Measurements from ENCODE around the gene ICAM4. TPM values are rescaled to one million over a fixed set of nuclear protein-coding genes. Genes with fewer than 3 reads are reported as not detected.

Gene ICAM4
- total and polyA plus RNA-seq, 9 of the 15 experiments (the other 6 are each of a cell fraction or from before 2014, with no cell fraction given) = 14.1 to 86.1 (median 29.6) TPM

- TF ChIP-seq FOXK2 (conservative IDR thresholded peaks at IDR 0.05 in 1 of 2, IDR thresholded peaks at IDR 0.05 in 1 of 2; ENCODE audit: low read depth in 2 of 2) = no peak
- no peak for TF ChIP-seq ELF1 (tag; IDR thresholded peaks at IDR 0.05)
- peak; percentile 30; the same call in 1 of the 2 replicates for TF ChIP-seq MBD2 (IDR thresholded peaks at IDR 0.05; ENCODE audit: borderline replicate concordance, low read depth)
- TF ChIP-seq TBP (optimal IDR thresholded peaks at IDR 0.05; ENCODE audit: low read depth, low read length) = peak; percentile 86
- TF ChIP-seq MAZ (CRISPR knock-in tag; conservative IDR thresholded peaks at IDR 0.05 in 1 of 2, IDR thresholded peaks at IDR 0.05 in 1 of 2) = peak; percentile 70 to 81
- TF ChIP-seq PHB (CRISPR knock-in tag; IDR thresholded peaks at IDR 0.05) = no peak
- 0 out of 2 replicates have a peak, but pooled peaks have one; percentile 72 for TF ChIP-seq SREBF2 (CRISPR knock-in tag; IDR thresholded peaks at IDR 0.05)
- no peak for TF ChIP-seq PCBP2 (IDR thresholded peaks at IDR 0.05; ENCODE audit: low read depth, low read length, poor library complexity, severe bottlenecking)
- no peak for TF ChIP-seq RAD21 (CRISPR knock-in tag; conservative IDR thresholded peaks at IDR 0.05 in 1 of 2, IDR thresholded peaks at IDR 0.05 in 1 of 2)
- TF ChIP-seq RERE (CRISPR knock-in tag; IDR thresholded peaks at IDR 0.05; ENCODE audit: borderline replicate concordance) = no peak
- TF ChIP-seq SMARCA5 (IDR thresholded peaks at IDR 0.05) = no peak
- no peak for TF ChIP-seq SIRT6 (IDR thresholded peaks at IDR 0.05; ENCODE audit: low read depth, low read length)
- 0 out of 2 replicates have a peak, but pooled peaks have one; percentile 11 for TF ChIP-seq SMARCE1 (IDR thresholded peaks at IDR 0.05)
- peak; percentile 71; the same call in 1 of the 2 replicates for TF ChIP-seq TARDBP (IDR thresholded peaks at IDR 0.05)
- no peak for TF ChIP-seq ZFP36 (IDR thresholded peaks at IDR 0.05; ENCODE audit: low read depth, low read length, partially characterized antibody)
- no peak for TF ChIP-seq HEY1 (CRISPR knock-in tag; IDR thresholded peaks at IDR 0.05; ENCODE audit: borderline replicate concordance)
- 0 out of 2 replicates have a peak, but pooled peaks have one; percentile 18 for TF ChIP-seq DEAF1 (CRISPR knock-in tag; IDR thresholded peaks at IDR 0.05)
- no peak for TF ChIP-seq ZNF217 (CRISPR knock-in tag; IDR thresholded peaks at IDR 0.05)
- 0 out of 2 replicates have a peak, but pooled peaks have one; percentile 39 for TF ChIP-seq CTBP1 (IDR thresholded peaks at IDR 0.05; ENCODE audit: borderline replicate concordance)
- TF ChIP-seq MXI1 (IDR thresholded peaks at IDR 0.05; ENCODE audit: low read depth, low read length) = peak; percentile 53; the same call in 1 of the 2 replicates
- TF ChIP-seq ETV6 (IDR thresholded peaks at IDR 0.05; ENCODE audit: borderline replicate concordance in 1 of 2, low read depth in 2 of 2, low read length in 1 of 2) = no peak
- TF ChIP-seq ETV6 (CRISPR knock-in tag; IDR thresholded peaks at IDR 0.05; ENCODE audit: borderline replicate concordance) = no peak; the same call in 1 of the 2 replicates
Observed at GRCh38 chr19:10290876-10291553, 4.3 kb downstream of the ICAM4 start (continued).
